NCI-H187 treated with DMSO at 0.1 percent for 48 hours (cell line): Measurements from ENCODE around the gene STK39.
"Not testable (repeated sequence)": the region's sequence is repeated elsewhere in the genome, so short reads cannot be mapped to it uniquely, and the experiment has no call there.

Experiments
- DNase-seq: peaks from one replicate; lab custom pipeline; 2025; lab: John Stamatoyannopoulos, UW

The STK39 gene

DNA sequence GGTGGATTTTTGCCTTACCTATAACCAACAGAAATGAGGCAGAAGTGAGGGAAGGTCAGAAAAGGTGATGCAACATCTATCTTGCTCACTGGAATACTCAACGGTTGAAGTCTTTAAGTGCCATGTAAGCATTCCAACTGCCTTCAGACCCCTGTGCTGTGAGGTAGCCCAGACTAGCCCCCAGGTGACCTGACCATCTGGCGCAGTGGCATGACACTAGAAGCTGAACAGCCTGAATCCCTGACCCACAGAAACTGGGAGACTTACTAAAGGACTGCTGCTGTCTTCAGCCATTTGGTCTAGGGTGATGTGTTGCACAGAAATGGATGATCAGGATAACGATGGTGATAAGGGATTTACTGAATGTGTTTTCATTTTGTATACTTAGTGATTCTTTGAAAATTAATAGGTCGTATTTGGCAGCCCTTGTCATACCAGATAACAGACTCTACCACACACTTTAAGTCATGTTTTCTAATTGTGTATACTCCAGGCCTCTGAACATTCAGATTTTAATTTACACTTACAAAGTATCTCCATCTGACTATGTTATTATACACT lies 161.5 kb downstream of the STK39 start:
- no peak for DNase-seq

DNA sequence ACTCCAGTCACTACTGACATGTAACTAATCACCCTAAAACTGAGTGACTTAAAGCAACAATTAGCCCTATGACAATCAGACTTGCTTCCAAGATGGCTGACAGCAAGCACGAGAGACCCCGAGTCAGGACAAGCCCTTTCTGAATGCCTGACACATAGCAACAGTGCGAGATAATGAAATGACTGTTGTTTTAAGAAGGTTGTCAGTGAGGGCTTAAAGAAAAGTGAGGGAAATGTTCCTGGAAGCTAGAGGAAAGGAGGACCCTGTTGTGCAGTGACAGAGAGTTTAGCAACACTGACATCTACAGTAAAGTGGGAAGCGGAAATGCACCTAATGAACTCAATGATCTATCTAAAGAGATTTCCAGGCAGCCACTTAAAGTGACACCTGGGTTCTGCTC lies 163.1 kb downstream of the STK39 start:
- no peak for DNase-seq

- DNase-seq: not testable (repeated sequence)
Observed at GRCh38 chr2:168081452-168081851, 165.9 kb downstream of the STK39 start.

DNA sequence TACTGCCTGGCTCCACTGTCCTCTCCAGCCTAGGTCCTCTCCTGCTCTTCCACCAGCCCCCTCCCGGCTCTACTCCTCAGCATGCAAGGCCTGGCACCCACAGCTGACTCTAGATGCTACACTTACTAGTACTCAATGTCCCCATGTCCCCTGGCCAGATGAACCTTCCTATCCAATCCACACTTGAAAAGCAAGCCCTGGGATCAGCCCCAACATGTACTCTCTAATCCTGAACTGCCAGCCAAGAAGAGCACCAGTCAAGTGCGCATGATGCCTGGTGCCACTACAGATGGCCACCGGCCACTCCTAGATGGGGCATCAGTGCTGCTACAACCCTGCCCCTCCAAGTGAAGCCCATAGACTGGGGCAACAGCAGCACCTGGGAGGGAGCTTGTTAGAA lies 168.2 kb downstream of the STK39 start:
- DNase-seq: no peak

GRCh38 chr2:168076731-168077130 lies 170.7 kb downstream of the STK39 start:
- no peak for DNase-seq

DNA sequence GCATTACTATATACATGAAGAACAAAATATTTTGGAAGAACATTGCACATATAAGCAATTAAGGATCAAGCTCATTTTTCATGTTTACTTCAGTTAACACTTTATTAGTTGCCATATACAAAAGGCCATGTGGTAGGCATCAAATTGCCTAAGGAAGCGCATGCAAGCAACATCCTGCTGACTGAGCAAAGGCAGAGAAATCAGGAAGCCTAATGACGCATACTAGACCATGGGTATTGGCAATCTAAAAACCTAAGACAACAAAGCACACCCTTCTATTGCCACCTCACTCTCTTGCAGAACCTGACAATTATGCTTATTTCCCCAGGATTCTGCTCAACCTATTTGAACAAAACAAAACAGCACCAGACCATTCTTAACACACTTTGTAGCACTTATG lies 171.9 kb downstream of the STK39 start:
- no peak for DNase-seq

DNA sequence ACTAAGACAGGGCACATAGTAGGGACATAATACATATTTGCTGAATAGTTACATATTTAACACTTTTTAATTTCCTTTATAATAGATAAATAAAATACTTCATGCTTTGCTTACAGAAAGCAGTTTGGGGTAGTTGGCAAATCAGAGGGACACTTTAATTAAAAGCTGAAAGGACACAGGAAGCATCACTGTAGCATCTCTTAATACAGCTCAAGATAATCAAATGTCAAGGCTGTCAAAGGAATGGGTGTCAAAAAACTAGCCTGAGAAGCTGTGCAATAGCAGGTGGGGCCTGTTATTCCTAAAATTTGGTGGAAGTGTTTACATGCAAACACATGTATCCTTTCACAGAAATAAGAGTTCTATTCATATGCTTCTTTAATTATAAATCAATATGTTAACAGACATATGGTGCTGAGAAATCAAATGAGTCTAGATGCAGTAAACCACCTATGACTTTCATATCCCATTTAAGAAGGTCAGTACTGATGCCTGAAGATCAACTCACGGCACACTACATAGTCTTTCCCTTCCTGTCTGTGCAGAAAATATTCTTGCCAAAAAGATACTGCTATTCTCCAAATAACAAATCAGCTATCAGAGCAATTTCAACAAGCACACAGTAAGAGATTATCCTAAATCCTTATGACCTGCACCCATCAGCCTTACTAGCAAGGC lies 174.6 kb downstream of the STK39 start:
- no peak for DNase-seq

GRCh38 chr2:168064011-168064998 lies 183.1 kb downstream of the STK39 start:
- DNase-seq: no peak

GRCh38 chr2:168062936-168063335 lies 184.5 kb downstream of the STK39 start:
- no peak for DNase-seq

DNA sequence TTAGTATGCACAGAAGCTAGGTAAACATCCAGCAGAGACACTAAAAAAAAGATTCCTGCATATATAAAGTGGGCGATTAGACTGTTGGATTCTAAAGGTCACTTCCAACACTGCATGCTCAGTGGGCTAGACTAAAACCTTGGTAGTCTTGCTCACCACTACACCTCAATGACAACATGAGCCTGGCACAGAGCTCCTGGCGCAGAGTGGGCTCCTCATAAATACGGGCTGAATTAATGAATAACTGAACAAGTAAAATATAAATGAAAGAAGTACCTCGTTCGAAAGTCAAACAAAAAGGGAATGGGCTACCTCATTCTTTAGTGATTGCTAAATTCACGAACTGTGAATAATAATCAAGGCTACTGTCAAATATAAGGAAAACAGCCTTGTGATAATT lies 185.3 kb downstream of the STK39 start:
- DNase-seq: no peak

DNA sequence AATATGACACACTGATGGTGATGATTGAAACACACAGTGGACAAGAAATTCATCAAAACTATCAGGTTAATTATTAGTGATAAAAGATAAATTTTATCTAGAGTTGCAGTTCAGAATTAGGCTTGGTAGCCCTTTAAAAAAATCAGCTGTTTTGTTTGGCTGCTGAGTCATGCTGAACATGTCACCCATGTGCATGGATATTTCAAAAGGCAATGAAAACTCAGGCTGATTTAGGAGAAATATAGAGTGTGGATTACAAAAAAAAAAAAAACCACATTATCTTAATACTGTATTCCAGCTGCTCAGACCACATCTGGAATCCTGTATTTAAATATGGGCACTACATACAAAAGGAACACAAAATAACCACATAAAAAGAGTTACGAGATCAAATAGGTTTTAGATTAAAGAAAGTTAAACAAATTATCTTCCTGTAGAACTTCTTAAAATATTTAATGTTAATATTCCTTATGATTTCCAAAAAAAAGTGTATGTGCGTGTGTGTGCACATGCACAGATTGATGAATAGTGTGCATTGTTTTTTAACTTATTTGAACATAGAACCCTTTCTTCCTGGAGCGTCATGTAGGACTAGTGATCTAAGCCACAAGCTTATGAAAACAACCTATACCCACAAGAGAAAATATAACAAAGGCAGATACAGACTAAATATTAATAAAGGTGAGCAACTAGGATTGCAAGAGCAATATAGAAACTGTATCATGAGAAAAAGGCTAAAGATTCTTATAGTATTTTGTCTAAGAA lies 186.2 kb downstream of the STK39 start:
- no peak for DNase-seq

GRCh38 chr2:168059758-168060157 lies 187.6 kb downstream of the STK39 start:
- DNase-seq: no peak

GRCh38 chr2:168058675-168059074 lies 188.7 kb downstream of the STK39 start:
- DNase-seq: no peak

DNA sequence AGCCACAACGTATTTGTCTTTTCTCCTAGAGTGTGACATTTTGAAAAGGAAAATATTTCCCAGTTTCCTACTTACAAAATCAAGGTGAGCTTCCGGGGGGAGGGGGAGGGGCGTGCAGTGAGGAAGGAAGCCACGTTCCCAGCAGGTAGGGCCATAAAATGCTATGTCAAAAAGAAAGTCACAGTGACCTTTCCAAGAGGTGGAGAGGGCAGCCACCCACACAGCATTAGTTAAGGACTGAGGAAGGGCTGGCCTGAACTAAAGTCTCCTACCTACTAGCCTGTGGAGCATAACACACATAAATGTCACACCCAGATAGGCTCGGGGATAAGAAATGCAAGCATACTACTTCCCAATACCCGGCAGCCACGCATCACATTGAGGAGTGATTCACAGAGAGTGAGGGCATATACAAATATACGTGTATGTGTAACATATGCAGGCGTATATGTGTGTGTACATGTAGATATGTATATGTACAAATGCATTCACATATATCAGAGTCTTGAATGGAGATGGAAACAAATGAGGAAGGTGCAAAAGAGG lies 191.1 kb downstream of the STK39 start:
- no peak for DNase-seq

GRCh38 chr2:168054657-168055056 lies 192.7 kb downstream of the STK39 start:
- no peak for DNase-seq

DNA sequence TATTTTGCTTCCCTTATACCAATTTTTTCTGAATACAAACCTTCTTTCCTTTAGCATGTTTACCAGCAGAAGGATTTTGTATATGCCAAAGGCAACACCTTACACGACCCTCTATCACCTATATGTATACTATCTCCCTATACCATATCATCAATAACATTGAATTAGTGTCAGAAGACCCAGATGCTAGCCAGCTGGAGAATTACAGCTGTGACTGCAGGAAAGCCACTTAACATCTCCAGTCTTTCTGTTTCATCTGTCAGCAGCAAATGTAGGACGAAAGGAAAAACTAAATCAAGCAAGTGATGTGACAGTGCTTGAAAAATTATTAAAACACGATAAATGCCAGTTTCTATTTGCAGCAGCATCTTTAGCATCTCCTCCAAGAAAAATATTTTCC lies 193.7 kb downstream of the STK39 start:
- DNase-seq: no peak

DNA sequence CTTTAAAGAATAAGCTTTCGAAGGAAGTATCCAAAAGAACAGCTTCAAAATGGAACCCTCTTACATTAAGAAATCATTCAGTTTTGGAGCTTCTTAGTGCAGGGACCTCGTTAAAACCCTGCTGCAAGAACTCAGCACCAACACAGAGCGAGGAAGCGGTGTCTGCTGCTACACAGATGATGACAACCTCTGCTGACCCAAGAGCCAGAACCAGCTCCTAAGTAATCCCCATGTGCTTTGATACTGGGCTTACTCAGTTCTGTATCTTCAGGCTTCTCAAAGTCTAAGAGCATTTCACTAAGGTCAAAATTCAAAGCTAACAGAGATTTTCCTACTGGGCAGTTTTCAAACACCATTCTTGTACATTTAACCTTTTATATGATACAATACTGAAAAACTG lies 194.6 kb downstream of the STK39 start:
- DNase-seq: no peak

DNA sequence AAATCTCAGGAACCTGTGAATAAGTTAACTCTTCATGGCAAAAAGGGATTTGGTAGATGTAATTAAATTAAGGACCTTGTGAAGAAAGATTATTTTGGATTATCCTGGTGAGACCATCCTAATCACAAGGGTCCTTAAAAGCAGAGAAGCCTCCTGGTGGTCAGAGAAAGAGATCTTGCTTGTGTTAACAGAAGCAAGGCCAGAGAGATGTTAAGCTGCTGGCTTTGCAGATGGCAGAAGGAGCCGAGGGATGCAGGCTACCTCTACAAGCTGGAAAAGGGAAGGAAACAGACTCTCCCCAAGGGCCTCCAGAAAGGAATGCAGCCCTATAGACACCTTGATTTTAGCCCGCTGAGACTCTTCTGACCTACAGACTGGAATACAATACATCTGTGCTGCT lies 197.0 kb downstream of the STK39 start:
- no peak for DNase-seq

- DNase-seq: no peak
Observed at GRCh38 chr2:168049609-168050008, 197.8 kb downstream of the STK39 start.

- DNase-seq: no peak
Observed at GRCh38 chr2:168047091-168047690, 200.2 kb downstream of the STK39 start.

GRCh38 chr2:168044579-168044978 lies 202.8 kb downstream of the STK39 start:
- no peak for DNase-seq

DNA sequence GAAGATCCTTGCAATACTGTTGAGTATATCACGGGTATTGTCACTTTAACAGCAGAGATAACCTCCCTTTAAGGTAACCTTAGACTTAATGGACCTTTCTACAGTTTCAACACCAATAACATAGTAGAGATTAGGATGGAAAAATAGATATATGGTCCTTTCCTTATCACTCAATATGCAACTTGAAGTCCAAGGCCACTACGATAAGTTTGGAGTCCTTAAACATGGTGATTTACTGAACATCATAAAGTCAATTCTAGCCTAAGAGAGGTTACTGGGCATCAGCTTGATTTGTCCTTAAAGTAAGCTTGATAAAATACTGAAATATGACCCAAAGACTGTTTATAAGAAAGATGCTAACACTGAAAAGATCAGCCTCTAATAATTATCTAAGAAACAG lies 203.2 kb downstream of the STK39 start:
- no peak for DNase-seq
